ENCODE measurements around the gene CHAT.

CHAT gene

DNA sequence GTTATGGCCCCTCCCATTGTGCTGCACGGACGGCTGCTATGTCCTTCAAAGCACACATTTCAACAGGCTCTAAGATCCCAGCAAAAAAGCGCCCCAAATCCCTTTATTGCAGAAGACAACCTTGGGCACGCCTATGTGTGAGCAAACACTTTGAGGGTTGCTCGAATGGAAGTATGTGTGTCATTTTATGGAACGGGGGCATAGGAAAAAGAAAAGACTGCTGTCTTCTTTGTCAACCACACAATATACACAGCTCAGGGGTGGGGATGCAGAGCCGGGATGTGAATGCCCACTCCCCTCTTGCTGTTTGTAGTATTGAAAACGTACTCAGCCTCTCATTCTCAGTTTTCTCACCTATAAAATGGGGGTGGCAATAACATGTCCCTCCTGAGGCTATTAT, 97.6 kb downstream of the CHAT start:
- TF ChIP-seq, protein P1, sequence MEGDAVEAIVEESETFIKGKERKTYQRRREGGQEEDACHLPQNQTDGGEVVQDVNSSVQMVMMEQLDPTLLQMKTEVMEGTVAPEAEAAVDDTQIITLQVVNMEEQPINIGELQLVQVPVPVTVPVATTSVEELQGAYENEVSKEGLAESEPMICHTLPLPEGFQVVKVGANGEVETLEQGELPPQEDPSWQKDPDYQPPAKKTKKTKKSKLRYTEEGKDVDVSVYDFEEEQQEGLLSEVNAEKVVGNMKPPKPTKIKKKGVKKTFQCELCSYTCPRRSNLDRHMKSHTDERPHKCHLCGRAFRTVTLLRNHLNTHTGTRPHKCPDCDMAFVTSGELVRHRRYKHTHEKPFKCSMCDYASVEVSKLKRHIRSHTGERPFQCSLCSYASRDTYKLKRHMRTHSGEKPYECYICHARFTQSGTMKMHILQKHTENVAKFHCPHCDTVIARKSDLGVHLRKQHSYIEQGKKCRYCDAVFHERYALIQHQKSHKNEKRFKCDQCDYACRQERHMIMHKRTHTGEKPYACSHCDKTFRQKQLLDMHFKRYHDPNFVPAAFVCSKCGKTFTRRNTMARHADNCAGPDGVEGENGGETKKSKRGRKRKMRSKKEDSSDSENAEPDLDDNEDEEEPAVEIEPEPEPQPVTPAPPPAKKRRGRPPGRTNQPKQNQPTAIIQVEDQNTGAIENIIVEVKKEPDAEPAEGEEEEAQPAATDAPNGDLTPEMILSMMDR (conservative IDR thresholded peaks at IDR 0.05): no peak
- no peak overlapping the region for H3K27ac ChIP-seq

DNA sequence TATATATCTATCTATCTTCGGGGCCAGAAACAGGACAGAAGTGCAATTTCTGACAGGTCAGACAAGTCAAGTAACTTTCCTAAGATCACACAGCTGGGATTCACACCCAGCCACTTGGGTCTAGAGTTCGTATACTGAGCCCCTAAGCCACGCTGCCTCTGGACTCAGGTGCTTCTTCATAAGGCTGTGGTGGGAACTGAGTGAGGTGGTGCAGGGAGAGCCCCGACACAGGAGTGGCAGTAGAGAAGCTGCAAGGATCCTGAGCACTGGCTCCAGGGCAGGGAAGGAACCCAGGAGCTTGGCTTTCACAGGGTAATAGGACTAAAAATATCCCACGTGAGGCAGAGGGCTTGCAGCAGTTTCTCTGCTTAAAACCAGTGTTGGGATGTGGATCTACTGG, 99.4 kb downstream of the CHAT start:
- H3K27ac ChIP-seq: no peak overlapping the region
- TF ChIP-seq, protein P1 (conservative IDR thresholded peaks at IDR 0.05): no peak

Data from VCaP (cell line).